Measurements from ENCODE around the gene IFT88. TPM values are rescaled to one million over a fixed set of nuclear protein-coding genes. Genes with fewer than 3 reads are reported as not detected.

The IFT88 gene
- total RNA-seq, 4 donors from 2014 or later = 5.6 to 21.6 (median 10.4) TPM

GRCh38 chr13:20573186-20573585, 6.2 kb downstream of the IFT88 start:
- Histone ChIP-seq H3K4me1 (peaks cover 3% of the 10 kb centered on the region), H3K9me3 (no peaks in the 10 kb centered on the region), H3K4me3 (no peak overlapping the region), H3K36me3 (peaks cover 7% of the 10 kb centered on the region), H3K27me3 (no peaks in the 10 kb centered on the region), H3K27ac (no peak overlapping the region)
- no peak for TF ChIP-seq CTCF (IDR thresholded peaks at IDR 0.05)
- no peak for TF ChIP-seq EP300 (IDR thresholded peaks at IDR 0.05)
- TF ChIP-seq POLR2AphosphoS5 (IDR thresholded peaks at IDR 0.05) = no peak
- no peak for TF ChIP-seq POLR2A (IDR thresholded peaks at IDR 0.05)
- no peak for DNase-seq (ENCODE audit: low spot score in 2 of 2)
- WGBS = 85% methylated on average over 4 of the region's 4 CpGs

- no peak for TF ChIP-seq CTCF (IDR thresholded peaks at IDR 0.05)
- TF ChIP-seq POLR2AphosphoS5 (IDR thresholded peaks at IDR 0.05) = no peak
- TF ChIP-seq POLR2A (IDR thresholded peaks at IDR 0.05) = no peak
- no peak for TF ChIP-seq EP300 (IDR thresholded peaks at IDR 0.05)
These were observed 6.7 kb downstream of the IFT88 start for GRCh38 chr13:20573636-20574035.

DNA sequence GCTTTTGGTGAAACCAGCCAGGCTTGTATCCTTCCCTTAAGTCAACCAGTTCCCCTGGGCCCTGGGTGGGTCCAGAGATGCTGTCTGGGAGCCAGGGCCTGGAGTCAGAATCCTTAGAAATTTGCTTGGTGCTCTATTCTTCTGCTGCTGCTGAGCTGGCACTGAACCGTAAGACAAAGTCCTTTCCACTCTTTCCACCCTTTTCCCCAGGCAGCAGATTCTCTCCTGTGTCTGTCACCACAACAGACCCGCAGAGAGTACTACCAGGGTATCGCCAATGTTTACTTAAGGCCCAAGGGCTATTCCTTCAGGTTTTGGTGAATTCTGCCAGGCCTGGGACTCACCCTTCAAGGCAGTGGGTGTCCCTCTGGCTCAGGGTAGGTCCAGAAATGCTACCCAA, 12.2 kb downstream of the IFT88 start:
- no peaks in the 10 kb centered on the region for H3K4me1 ChIP-seq
- TF ChIP-seq POLR2AphosphoS5 (IDR thresholded peaks at IDR 0.05) = no peak
- TF ChIP-seq EP300 (IDR thresholded peaks at IDR 0.05) = no peak
- no peak for TF ChIP-seq POLR2A (IDR thresholded peaks at IDR 0.05)
- TF ChIP-seq CTCF (IDR thresholded peaks at IDR 0.05) = no peak
- no peak overlapping the region for H3K27ac ChIP-seq
- H3K4me3 ChIP-seq = no peak overlapping the region
- peak in 1 of 2 donors; percentile 13 for DNase-seq (ENCODE audit: low spot score in 2 of 2)
- H3K9me3 ChIP-seq = no peaks in the 10 kb centered on the region
- 95% methylated on average over 3 of the region's 3 CpGs for WGBS
- peaks cover 20% of the 10 kb centered on the region for H3K36me3 ChIP-seq
- H3K27me3 ChIP-seq = no peaks in the 10 kb centered on the region

More at GRCh38 chr13:20573636-20574035, 6.7 kb downstream of the IFT88 start:
- 88% methylated on average over 2 of the region's 2 CpGs for whole genome bisulfite sequencing
- Histone ChIP-seq H3K4me3 (no peak overlapping the region), H3K36me3 (peaks cover 7% of the 10 kb centered on the region), H3K27me3 (no peaks in the 10 kb centered on the region), H3K4me1 (no peaks in the 10 kb centered on the region), H3K27ac (no peak overlapping the region), H3K9me3 (no peaks in the 10 kb centered on the region)
- no peak for DNase-seq (ENCODE audit: low spot score in 2 of 2)

DNA sequence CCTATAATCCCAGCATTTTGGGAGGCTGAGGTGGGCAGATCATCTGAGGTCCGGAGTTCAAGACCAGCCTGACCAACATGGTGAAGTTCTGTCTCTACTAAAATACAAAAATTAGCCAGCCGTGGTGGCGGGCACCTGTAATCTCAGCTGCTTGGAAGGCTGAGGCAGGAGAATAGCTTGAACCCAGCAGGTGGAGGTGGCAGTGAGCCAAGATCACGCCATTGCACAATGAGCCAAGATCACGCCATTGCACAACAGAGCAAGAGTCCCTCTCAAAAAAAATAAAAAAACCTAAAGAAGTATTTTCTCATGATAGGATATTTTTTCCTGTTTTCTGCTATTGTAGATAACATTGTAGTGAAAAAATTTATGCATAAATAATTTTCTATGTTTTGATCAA, 13.3 kb downstream of the IFT88 start:
- Histone ChIP-seq H3K36me3 (peaks cover 27% of the 10 kb centered on the region), H3K9me3 (peaks cover 4% of the 10 kb centered on the region), H3K27ac (no peak overlapping the region), H3K4me3 (no peak overlapping the region), H3K4me1 (no peaks in the 10 kb centered on the region), H3K27me3 (no peaks in the 10 kb centered on the region)
- peak in 1 of 2 donors; percentile 23 for DNase-seq (ENCODE audit: low spot score in 2 of 2)
- TF ChIP-seq EP300 (IDR thresholded peaks at IDR 0.05) (no peak), CTCF (IDR thresholded peaks at IDR 0.05) (no peak), POLR2AphosphoS5 (IDR thresholded peaks at IDR 0.05) (no peak), POLR2A (IDR thresholded peaks at IDR 0.05) (no peak)
- WGBS = 91% methylated on average over 5 of the region's 5 CpGs

DNA sequence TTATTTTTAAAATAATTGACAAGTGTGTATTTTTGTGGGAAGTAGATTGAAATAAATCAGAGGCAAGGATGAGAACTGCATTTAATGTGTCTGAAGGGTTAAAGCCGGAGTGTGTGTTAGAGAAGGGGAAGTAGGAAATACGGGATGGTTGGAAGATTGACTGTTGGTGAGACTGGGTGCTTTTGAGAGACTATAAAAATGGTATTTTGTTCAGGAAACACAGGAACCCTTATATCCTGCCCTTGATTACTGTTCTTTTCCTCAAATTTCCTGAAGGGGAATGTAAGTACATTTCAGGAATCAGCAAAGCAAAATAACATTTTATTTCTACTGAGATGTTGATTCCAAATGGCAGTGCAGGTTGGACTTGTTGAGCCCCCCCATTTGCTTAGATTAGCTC, 15.1 kb downstream of the IFT88 start:
- H3K27ac ChIP-seq = no peak overlapping the region
- no peaks in the 10 kb centered on the region for H3K27me3 ChIP-seq
- TF ChIP-seq POLR2A (IDR thresholded peaks at IDR 0.05) (no peak), POLR2AphosphoS5 (IDR thresholded peaks at IDR 0.05) (no peak), EP300 (IDR thresholded peaks at IDR 0.05) (no peak), CTCF (IDR thresholded peaks at IDR 0.05) (no peak)
- WGBS = 71% methylated on average over 2 of the region's 2 CpGs
- no peak overlapping the region for H3K4me3 ChIP-seq
- DNase-seq (ENCODE audit: low spot score in 2 of 2) = no peak
- no peaks in the 10 kb centered on the region for H3K4me1 ChIP-seq
- peaks cover 4% of the 10 kb centered on the region for H3K9me3 ChIP-seq
- H3K36me3 ChIP-seq = peaks cover 26% of the 10 kb centered on the region

Measured in suprapubic skin (tissue), 4 donors.